BLaER1 treated with 17β-estradiol and CSF1 and Interleukin-3, amounts not matched to agents 10 nM and 100 nM (cell line): ENCODE results near the gene TRPV6.
A peak's percentile ranks its signal among the peaks of the same experiment; 100 is the strongest.

Source experiments
- H3K27ac ChIP-seq, 11 experiments: shearing (Covaris generic); formaldehyde crosslinking; 2 replicates each; pipeline ENCODE4 v1.8.1; 2022
- H3K27me3 ChIP-seq, 11 experiments: shearing (Covaris generic); formaldehyde crosslinking; 2 replicates each; pipeline ENCODE4 v1.8.1; 2022
- H3K36me3 ChIP-seq, 11 experiments: shearing (Covaris generic); formaldehyde crosslinking; 2 replicates each; pipeline ENCODE4 v1.8.1; 2022
- H3K4me1 ChIP-seq, 10 experiments: shearing (Covaris generic); formaldehyde crosslinking; 2 replicates each; pipeline ENCODE4 v1.8.1; 2022
- H3K4me2 ChIP-seq, 11 experiments: shearing (Covaris generic); formaldehyde crosslinking; 2 replicates each; pipeline ENCODE4 v1.8.1; 2022
- H3K4me3 ChIP-seq, 10 experiments: shearing (Covaris generic); formaldehyde crosslinking; 2 replicates each; pipeline ENCODE4 v1.8.1; 2022
- H3K9ac ChIP-seq, 11 experiments: shearing (Covaris generic); formaldehyde crosslinking; 2 replicates each; pipeline ENCODE4 v1.8.1; 2022
- H3K9me3 ChIP-seq, 11 experiments: shearing (Covaris generic); formaldehyde crosslinking; replicated peaks in 1 of 11; 2 replicates each; pipeline ENCODE4 v1.8.1; 2022
- H4K20me1 ChIP-seq, 11 experiments: shearing (Covaris generic); formaldehyde crosslinking; 2 replicates each; pipeline ENCODE4 v1.8.1; 2022
- Cebpa-rat ChIP-seq, 11 experiments: shearing (Covaris generic); IDR thresholded peaks; 2 replicates each; pipeline ENCODE4 v1.8.1; 2022

The TRPV6 gene

DNA sequence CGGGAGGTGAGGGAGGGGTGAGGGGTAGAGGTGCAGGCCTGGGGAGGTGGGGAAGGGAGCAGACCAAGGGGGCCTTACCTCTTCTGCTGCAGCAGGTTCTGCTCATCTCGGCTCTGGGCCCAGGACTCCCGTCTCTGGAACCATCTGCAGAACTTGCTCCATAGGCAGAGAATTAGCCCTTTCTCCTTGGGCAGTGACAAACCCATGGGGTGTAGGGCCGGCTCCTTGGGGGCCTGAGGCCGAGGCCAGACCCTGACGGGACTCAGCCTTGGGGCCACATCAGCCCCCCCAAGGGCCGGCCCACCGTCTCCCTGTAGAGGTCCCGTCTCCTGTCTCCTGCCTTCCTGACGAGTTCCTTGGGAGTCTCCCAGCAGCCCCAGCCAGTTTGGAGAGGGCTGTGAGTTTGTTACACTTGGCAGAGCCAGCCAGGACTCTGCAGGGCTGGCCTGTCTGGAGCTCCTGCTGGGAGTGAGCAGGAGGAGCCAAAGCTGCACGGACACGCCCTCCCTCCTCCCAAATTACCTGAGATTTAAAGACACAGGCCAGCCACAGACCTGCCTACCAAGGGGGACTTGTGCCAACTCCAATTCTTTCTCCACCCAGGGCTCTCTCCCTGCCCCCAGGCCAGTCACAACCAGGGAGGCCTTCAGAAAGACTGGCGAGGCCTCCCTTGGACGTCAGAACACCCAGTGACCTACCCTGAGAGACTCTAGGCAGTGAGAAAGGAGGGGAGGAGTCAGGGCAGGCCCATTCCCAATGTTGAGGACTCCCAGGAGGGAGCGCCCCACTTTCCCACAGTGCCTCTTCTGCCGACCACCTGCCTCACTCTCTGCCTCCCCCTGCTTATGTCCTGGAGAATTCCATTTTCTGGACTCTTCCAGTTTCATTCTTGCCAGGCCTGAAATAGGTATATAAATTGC, at the start of gene TRPV6:
TSS of gene TRPV6 (minus strand) at position 435 of the 920 bp plus-strand sequence.
- Histone ChIP-seq H4K20me1 (no peaks in the 10 kb centered on the region), H3K27me3 (no peaks in the 10 kb centered on the region), H3K36me3 (no peaks in the 10 kb centered on the region), H3K9ac (no peak within 1 kb of the TSS), H3K27ac (no peak within 1 kb of the TSS), H3K4me3 (no peak within 1 kb of the TSS), H3K4me2 (no peak within 1 kb of the TSS), H3K9me3 (no peaks in the 10 kb centered on the region), H3K4me1 (peaks cover 0 to 7% (median 0%) of the 10 kb centered on the region in 10 experiments; a peak in 1 of 20 replicates)
- TF ChIP-seq Cebpa-rat (IDR thresholded peaks at IDR 0.05): no peak

DNA sequence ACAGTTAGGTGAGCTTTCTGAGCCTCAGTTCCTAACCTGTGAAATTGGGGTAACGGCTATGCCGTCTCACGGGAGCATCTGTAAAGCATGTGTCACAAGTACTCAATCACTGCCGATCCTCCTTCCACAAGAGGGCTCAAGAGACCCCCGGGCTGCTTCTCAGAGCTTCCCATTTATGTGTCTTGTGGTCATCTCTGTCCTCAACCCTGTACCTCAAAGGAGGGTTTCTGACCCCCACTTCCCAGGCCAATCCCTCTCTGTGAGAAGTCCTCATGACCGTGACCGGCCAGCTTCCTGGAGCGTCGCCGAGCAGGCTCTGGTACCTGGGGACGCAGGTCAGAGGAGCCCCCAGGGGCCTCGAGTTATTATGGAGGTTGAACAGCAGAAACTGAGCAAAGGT, 48.5 kb upstream of the TRPV6 start:
- Histone ChIP-seq H3K36me3 (no peaks in the 10 kb centered on the region; a peak in 1 of 22 replicates), H3K27ac (0 out of 22 replicates have a peak overlapping the region, but pooled peaks of 1 of the 11 experiments have one; percentile 12), H3K4me1 (peaks cover 11 to 29% (median 23%) of the 10 kb centered on the region in 10 experiments), H3K4me3 (no peak overlapping the region), H4K20me1 (no peaks in the 10 kb centered on the region), H3K27me3 (no peaks in the 10 kb centered on the region), H3K4me2 (peak overlapping the region; percentile 30 to 80 (median 67); a peak in 19 of 22 replicates), H3K9ac (peak overlapping the region in 1 of 11 experiments; percentile 21; a peak in 1 of 22 replicates), H3K9me3 (peaks cover 0 to 21% (median 10%) of the 10 kb centered on the region in 11 experiments; a peak in 17 of 22 replicates)
- no peak for TF ChIP-seq Cebpa-rat (IDR thresholded peaks at IDR 0.05)

DNA sequence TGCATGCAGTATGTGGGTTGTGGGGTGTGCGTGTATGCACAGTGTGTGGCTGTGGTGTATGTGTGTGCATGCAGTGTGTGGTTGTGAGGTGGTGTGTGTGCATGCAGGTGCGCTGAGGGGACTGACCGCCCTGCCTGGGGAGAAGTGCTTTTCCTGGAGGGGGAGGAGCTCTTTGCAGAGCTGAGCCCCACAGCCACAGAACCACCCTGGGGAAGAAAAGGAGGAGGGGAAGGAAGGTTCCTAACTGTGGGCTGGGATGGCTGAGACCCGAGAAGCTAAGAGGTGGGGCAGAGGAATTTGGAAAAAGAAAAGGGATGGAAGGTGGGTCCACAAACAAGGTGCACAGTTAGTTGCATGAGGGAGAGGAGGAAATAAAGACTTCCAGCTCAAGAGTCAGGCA, 48.1 kb upstream of the TRPV6 start, which contains the start of gene TRPV5:
TSS of gene TRPV5 (minus strand) at position 123 of the 400 bp plus-strand sequence. CDS start 287 bp downstream, outside the sequence.
- Histone ChIP-seq H3K36me3 (no peaks in the 10 kb centered on the region; a peak in 1 of 22 replicates), H3K9me3 (peaks cover 2 to 25% (median 15%) of the 10 kb centered on the region in 11 experiments; a peak in 20 of 22 replicates)
- TF ChIP-seq Cebpa-rat (IDR thresholded peaks at IDR 0.05): no peak

DNA sequence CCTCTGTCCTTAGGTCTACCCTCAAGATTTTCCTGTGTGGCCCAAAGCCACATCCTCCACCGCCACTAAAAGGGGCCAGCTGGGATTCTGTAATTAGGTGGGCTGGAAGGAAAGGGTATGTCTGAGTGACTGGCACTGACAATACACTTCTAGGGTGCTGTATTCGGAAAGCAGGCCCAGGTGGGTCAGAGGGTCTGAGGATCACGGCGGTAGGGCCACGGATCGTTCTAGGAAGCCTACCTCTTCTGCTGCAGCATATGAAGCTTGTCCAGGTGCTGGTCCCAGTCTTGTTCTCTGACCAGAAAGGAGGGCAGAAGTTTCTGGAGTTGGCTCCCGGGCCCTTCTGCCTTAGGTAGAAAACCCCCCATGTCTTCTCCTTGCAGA, 47.5 kb upstream of the TRPV6 start:
- no peaks in the 10 kb centered on the region for H3K27me3 ChIP-seq
- no peaks in the 10 kb centered on the region for H4K20me1 ChIP-seq
- H3K4me3 ChIP-seq: no peak overlapping the region
- peaks cover 21 to 34% (median 31%) of the 10 kb centered on the region in 10 experiments for H3K4me1 ChIP-seq
- peaks cover 0 to 2% (median 0%) of the 10 kb centered on the region in 11 experiments; a peak in 1 of 22 replicates for H3K36me3 ChIP-seq
- H3K9me3 ChIP-seq: peaks cover 8 to 31% (median 20%) of the 10 kb centered on the region in 11 experiments
- TF ChIP-seq Cebpa-rat (IDR thresholded peaks at IDR 0.05): no peak
- peak overlapping the region; percentile 10 to 80 (median 67); a peak in 20 of 22 replicates for H3K4me2 ChIP-seq
- no peak overlapping the region; a peak in 1 of 22 replicates for H3K27ac ChIP-seq
- H3K9ac ChIP-seq: no peak overlapping the region

More for the DNA sequence above, 48.1 kb upstream of the TRPV6 start, which contains the start of gene TRPV5:
- Histone ChIP-seq H3K9ac (peak within 1 kb of the TSS in 1 of 11 experiments; percentile 21; a peak in 1 of 22 replicates), H3K27me3 (no peaks in the 10 kb centered on the region), H4K20me1 (no peaks in the 10 kb centered on the region), H3K27ac (peak within 1 kb of the TSS in 1 of 11 experiments; percentile 12; a peak in 1 of 22 replicates), H3K4me1 (peaks cover 16 to 29% (median 26%) of the 10 kb centered on the region in 10 experiments), H3K4me2 (peak within 1 kb of the TSS; percentile 30 to 80 (median 67); a peak in 21 of 22 replicates), H3K4me3 (no peak within 1 kb of the TSS)

DNA sequence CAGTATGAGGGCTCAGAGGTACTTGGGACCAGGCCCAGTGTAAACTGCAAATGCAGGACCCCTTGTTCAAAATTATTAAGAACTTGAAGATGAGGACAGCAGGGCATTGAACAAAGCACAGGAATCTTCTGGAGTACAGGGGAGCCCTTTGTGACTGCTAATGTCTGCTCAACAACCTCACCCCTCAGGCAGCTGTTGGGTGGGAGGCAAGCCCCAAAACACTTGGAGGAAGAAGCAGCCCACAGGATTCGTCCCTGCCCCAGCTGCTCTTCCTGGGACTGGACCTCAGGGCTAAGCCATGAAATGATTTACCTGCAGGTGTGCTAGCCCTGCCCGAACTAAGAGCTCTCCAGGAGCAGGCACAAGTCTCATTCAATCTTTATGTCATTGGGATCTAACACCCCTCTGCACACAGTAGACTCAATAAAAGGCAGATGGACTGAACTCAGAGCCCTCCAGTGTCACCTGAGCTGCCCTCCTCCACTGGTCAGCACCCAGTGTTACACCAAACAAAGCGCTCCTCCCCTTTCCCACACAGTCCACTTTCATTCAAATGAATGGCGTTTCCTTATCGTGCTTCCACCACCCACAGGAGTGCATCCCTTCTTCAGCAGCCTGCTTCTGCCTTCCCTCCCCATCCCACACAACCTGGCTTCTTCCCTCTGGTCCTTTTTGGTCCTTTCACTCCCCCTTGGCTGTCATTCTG, 47.0 kb upstream of the TRPV6 start:
- peaks cover 13 to 36% (median 25%) of the 10 kb centered on the region in 11 experiments for H3K9me3 ChIP-seq
- no peaks in the 10 kb centered on the region for H3K27me3 ChIP-seq
- peak overlapping the region; percentile 10 to 80 (median 67); a peak in 21 of 22 replicates for H3K4me2 ChIP-seq
- H3K27ac ChIP-seq: no peak overlapping the region
- no peaks in the 10 kb centered on the region for H4K20me1 ChIP-seq
- TF ChIP-seq Cebpa-rat (IDR thresholded peaks at IDR 0.05): no peak
- H3K36me3 ChIP-seq: peaks cover 0 to 6% (median 0%) of the 10 kb centered on the region in 11 experiments; a peak in 1 of 22 replicates
- no peak overlapping the region for H3K9ac ChIP-seq
- no peak overlapping the region for H3K4me3 ChIP-seq
- peaks cover 26 to 39% (median 36%) of the 10 kb centered on the region in 10 experiments for H3K4me1 ChIP-seq

DNA sequence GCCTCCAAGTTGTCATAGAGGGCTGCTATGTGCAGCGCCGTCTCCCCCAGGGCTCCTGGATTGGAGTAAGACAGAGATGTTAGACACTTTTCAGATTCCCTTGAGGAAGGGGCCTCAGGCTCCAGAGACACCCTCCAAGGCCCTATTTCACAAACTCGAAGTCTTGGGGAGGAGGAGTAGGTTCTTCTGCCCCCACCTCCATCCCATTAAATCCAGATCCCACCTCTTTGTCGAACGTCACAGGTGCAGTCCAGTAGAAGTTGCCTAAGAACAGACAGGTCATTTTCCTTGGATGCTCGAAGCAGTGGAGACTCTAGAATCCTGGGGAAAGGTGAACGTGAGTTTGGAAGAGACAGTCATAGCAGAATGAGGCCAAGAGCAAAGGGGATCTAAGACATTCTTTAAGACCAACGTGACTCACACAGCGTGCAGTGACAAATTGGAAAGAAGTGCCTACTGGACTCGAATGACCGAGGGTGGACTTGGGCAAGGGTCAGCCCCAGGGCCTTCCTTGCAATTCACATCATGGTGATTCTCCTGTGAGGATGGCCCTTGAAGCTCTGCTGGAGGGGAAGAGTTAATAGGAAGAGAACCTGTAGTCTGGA, 44.7 kb upstream of the TRPV6 start:
- Histone ChIP-seq H3K36me3 (peaks cover 0 to 6% (median 0%) of the 10 kb centered on the region in 11 experiments; a peak in 1 of 22 replicates), H3K27me3 (no peaks in the 10 kb centered on the region), H3K27ac (no peak overlapping the region), H3K9ac (no peak overlapping the region), H3K4me3 (no peak overlapping the region), H3K4me2 (no peak overlapping the region), H4K20me1 (no peaks in the 10 kb centered on the region), H3K4me1 (peaks cover 45 to 62% (median 58%) of the 10 kb centered on the region in 10 experiments), H3K9me3 (peaks cover 13 to 48% (median 30%) of the 10 kb centered on the region in 11 experiments)
- TF ChIP-seq Cebpa-rat (IDR thresholded peaks at IDR 0.05): no peak

DNA sequence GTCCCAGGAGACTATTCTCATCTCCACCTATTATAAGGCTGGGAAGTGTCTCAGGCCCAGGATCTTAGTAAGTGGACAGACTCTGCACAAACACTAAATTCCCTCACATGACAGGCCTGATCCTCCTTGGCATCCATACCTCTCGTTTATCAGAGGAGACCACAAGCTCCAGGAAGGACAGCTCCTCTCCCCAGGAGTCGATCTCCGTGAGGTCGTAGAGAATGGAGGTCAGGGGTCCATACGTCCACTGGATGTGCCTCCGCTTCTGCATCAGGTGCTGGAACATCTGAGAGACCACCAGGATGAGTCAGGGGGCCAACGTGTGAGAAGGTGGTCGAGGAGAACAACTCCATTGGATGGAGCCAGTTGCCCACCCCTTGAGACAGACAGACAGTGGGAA, 42.4 kb upstream of the TRPV6 start:
- Histone ChIP-seq H3K9ac (peak overlapping the region in 10 of 11 experiments; percentile 27 to 66 (median 63); a peak in 16 of 22 replicates), H3K4me2 (peak overlapping the region; percentile 44 to 83 (median 63); a peak in 21 of 22 replicates), H3K9me3 (peaks cover 13 to 48% (median 30%) of the 10 kb centered on the region in 11 experiments), H3K27ac (peak overlapping the region; percentile 53 to 88 (median 85)), H3K27me3 (no peaks in the 10 kb centered on the region), H3K4me3 (peak overlapping the region in 9 of 10 experiments; percentile 13 to 51 (median 27); a peak in 13 of 20 replicates), H3K36me3 (peaks cover 0 to 6% (median 0%) of the 10 kb centered on the region in 11 experiments; a peak in 1 of 22 replicates), H3K4me1 (peaks cover 35 to 56% (median 50%) of the 10 kb centered on the region in 10 experiments), H4K20me1 (no peaks in the 10 kb centered on the region)
- TF ChIP-seq Cebpa-rat (IDR thresholded peaks at IDR 0.05): no peak
